Measurements from ENCODE around the gene LECT2.

LECT2 gene

DNA sequence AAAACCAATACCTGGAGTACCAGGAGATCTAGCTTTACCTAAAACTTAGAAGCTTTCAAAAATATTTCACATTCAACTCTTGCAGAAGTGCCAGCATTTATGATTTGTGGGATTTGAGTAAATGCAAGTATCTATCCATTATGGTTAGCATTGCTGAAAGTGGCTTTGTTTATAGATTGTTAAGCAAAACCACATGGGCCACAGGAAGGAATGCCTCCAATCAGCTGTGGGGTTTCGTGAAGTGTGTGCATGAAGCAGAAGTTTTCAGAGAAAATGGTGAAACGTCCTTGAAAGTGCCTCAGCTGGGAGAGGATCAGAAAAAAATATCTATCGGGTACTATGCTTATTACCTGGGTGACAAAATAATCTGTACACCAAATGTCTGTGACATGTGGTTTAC lies 4.2 kb downstream of the LECT2 start:
- Histone ChIP-seq H3K56ac (ENCODE audit: low read length) (no peak overlapping the region), H3K4me2 (ENCODE audit: low read length) (no peak overlapping the region), H3K23ac (ENCODE audit: low read length) (no peak overlapping the region), H2BK120ac (ENCODE audit: low read depth, low read length) (no peak overlapping the region), H3K4ac (ENCODE audit: low read depth, low read length) (no peak overlapping the region), H4K5ac (ENCODE audit: low read length) (no peak overlapping the region), H3K27me3 (ENCODE audit: insufficient read depth, low read length, poor library complexity) (no peaks in the 10 kb centered on the region), H3K79me2 (ENCODE audit: control insufficient read depth, insufficient read depth, low read length) (no peaks in the 10 kb centered on the region), H3K4me1 (ENCODE audit: control insufficient read depth, low read depth, low read length) (no peaks in the 10 kb centered on the region), H2AK5ac (ENCODE audit: low read length) (no peak overlapping the region), H2BK5ac (ENCODE audit: low read length) (no peak overlapping the region), H3K9ac (ENCODE audit: low read length) (no peak overlapping the region), H2BK15ac (replicated peaks; ENCODE audit: low read depth) (no peak overlapping the region), H4K8ac (ENCODE audit: low read depth, low read length) (no peak overlapping the region), H3K18ac (ENCODE audit: low read length) (no peak overlapping the region), H3K36me3 (ENCODE audit: control insufficient read depth, insufficient read depth, low read length) (no peaks in the 10 kb centered on the region), H3K79me1 (ENCODE audit: low read length) (no peaks in the 10 kb centered on the region), H3K4me3 (ENCODE audit: low read length) (no peak overlapping the region), H3K27ac (ENCODE audit: low read depth, low read length) (no peak overlapping the region)
- DNase-seq: no peak
- no CpG with 5 or more reads among the region's 3 CpGs for WGBS (ENCODE audit: extremely low coverage, insufficient coverage, low lambda C conversion rate)

DNA sequence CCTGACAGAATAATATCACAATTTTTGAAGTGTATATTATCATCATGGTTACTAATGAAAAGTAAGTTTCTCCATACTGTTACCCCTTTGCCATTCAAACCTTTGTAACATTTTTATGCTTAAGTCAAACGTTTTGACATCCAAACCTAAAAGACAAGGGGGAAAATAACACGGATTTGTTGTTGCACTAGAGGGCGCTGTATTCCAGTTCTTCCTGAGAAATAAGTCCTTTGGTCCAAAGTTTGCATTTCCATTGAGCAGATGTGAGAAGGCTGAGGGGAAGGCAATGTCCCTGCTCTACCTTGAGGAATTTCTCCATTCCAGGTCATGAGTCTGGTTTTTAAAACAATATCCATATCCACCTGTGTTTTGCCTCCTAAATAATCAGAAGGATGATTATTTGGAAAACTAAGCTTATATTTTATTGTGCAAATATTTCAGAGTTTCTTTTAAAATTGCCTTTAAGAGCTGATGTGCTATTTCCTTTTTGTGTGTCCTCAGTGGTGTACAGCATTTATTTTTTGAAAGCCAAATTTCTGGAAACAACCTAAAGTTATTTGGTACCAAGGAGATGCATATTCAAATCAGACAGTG lies 9.7 kb downstream of the LECT2 start:
- no peaks in the 10 kb centered on the region for H3K36me3 ChIP-seq (ENCODE audit: control insufficient read depth, insufficient read depth, low read length)
- no CpG with 5 or more reads among the region's 3 CpGs for WGBS (ENCODE audit: extremely low coverage, insufficient coverage, low lambda C conversion rate)
- H3K4me1 ChIP-seq (ENCODE audit: control insufficient read depth, low read depth, low read length): no peaks in the 10 kb centered on the region
- H2BK15ac ChIP-seq (replicated peaks; ENCODE audit: low read depth): no peak overlapping the region
- H3K4ac ChIP-seq (ENCODE audit: low read depth, low read length): no peak overlapping the region
- no peak overlapping the region for H2AK5ac ChIP-seq (ENCODE audit: low read length)
- no peak overlapping the region for H3K56ac ChIP-seq (ENCODE audit: low read length)
- no peak overlapping the region for H3K4me3 ChIP-seq (ENCODE audit: low read length)
- H3K79me2 ChIP-seq (ENCODE audit: control insufficient read depth, insufficient read depth, low read length): no peaks in the 10 kb centered on the region
- no peak overlapping the region for H4K5ac ChIP-seq (ENCODE audit: low read length)
- no peak overlapping the region for H2BK5ac ChIP-seq (ENCODE audit: low read length)
- no peak overlapping the region for H4K8ac ChIP-seq (ENCODE audit: low read depth, low read length)
- no peaks in the 10 kb centered on the region for H3K79me1 ChIP-seq (ENCODE audit: low read length)
- no peak overlapping the region for H3K23ac ChIP-seq (ENCODE audit: low read length)
- H3K9ac ChIP-seq (ENCODE audit: low read length): no peak overlapping the region
- peak; percentile 83 for DNase-seq
- H3K27me3 ChIP-seq (ENCODE audit: insufficient read depth, low read length, poor library complexity): no peaks in the 10 kb centered on the region
- no peak overlapping the region for H2BK120ac ChIP-seq (ENCODE audit: low read depth, low read length)
- H3K27ac ChIP-seq (ENCODE audit: low read depth, low read length): no peak overlapping the region
- H3K18ac ChIP-seq (ENCODE audit: low read length): no peak overlapping the region
- H3K4me2 ChIP-seq (ENCODE audit: low read length): no peak overlapping the region

- no peak overlapping the region for H3K27ac ChIP-seq (ENCODE audit: low read depth, low read length)
Observed at GRCh38 chr5:135944564-135944963, 10.2 kb downstream of the LECT2 start.

GRCh38 chr5:135942202-135942771 lies 12.5 kb downstream of the LECT2 start:
- Histone ChIP-seq H2BK5ac (ENCODE audit: low read length) (no peak overlapping the region), H2BK15ac (replicated peaks; ENCODE audit: low read depth) (no peak overlapping the region), H3K4me1 (ENCODE audit: control insufficient read depth, low read depth, low read length) (no peaks in the 10 kb centered on the region), H3K18ac (ENCODE audit: low read length) (no peak overlapping the region), H3K4ac (ENCODE audit: low read depth, low read length) (no peak overlapping the region), H2BK120ac (ENCODE audit: low read depth, low read length) (no peak overlapping the region), H2AK5ac (ENCODE audit: low read length) (no peak overlapping the region), H3K27me3 (ENCODE audit: insufficient read depth, low read length, poor library complexity) (no peaks in the 10 kb centered on the region), H3K79me1 (ENCODE audit: low read length) (no peaks in the 10 kb centered on the region), H3K4me2 (ENCODE audit: low read length) (no peak overlapping the region), H3K4me3 (ENCODE audit: low read length) (no peak overlapping the region), H3K56ac (ENCODE audit: low read length) (no peak overlapping the region), H4K5ac (ENCODE audit: low read length) (no peak overlapping the region), H3K9ac (ENCODE audit: low read length) (no peak overlapping the region), H3K23ac (ENCODE audit: low read length) (no peak overlapping the region), H3K79me2 (ENCODE audit: control insufficient read depth, insufficient read depth, low read length) (no peaks in the 10 kb centered on the region), H4K8ac (ENCODE audit: low read depth, low read length) (no peak overlapping the region), H3K36me3 (ENCODE audit: control insufficient read depth, insufficient read depth, low read length) (no peaks in the 10 kb centered on the region), H3K27ac (ENCODE audit: low read depth, low read length) (no peak overlapping the region)
- DNase-seq: no peak
- WGBS (ENCODE audit: extremely low coverage, insufficient coverage, low lambda C conversion rate): no CpG with 5 or more reads among the region's 3 CpGs

More at GRCh38 chr5:135944564-135944963, 10.2 kb downstream of the LECT2 start:
- Histone ChIP-seq H3K4me1 (ENCODE audit: control insufficient read depth, low read depth, low read length) (no peaks in the 10 kb centered on the region), H3K9ac (ENCODE audit: low read length) (no peak overlapping the region), H3K36me3 (ENCODE audit: control insufficient read depth, insufficient read depth, low read length) (no peaks in the 10 kb centered on the region), H3K79me2 (ENCODE audit: control insufficient read depth, insufficient read depth, low read length) (no peaks in the 10 kb centered on the region), H3K4me3 (ENCODE audit: low read length) (no peak overlapping the region), H2BK120ac (ENCODE audit: low read depth, low read length) (no peak overlapping the region), H3K56ac (ENCODE audit: low read length) (no peak overlapping the region), H3K23ac (ENCODE audit: low read length) (no peak overlapping the region), H3K4me2 (ENCODE audit: low read length) (no peak overlapping the region), H4K5ac (ENCODE audit: low read length) (no peak overlapping the region), H3K79me1 (ENCODE audit: low read length) (no peaks in the 10 kb centered on the region), H2BK5ac (ENCODE audit: low read length) (no peak overlapping the region), H3K18ac (ENCODE audit: low read length) (no peak overlapping the region), H3K4ac (ENCODE audit: low read depth, low read length) (no peak overlapping the region), H3K27me3 (ENCODE audit: insufficient read depth, low read length, poor library complexity) (no peaks in the 10 kb centered on the region), H4K8ac (ENCODE audit: low read depth, low read length) (no peak overlapping the region), H2AK5ac (ENCODE audit: low read length) (no peak overlapping the region), H2BK15ac (replicated peaks; ENCODE audit: low read depth) (no peak overlapping the region)
- no peak for DNase-seq

GRCh38 chr5:135941711-135942110 lies 13.1 kb downstream of the LECT2 start:
- no peaks in the 10 kb centered on the region for H3K27me3 ChIP-seq (ENCODE audit: insufficient read depth, low read length, poor library complexity)
- DNase-seq: no peak

More at GRCh38 chr5:135941711-135942110, 13.1 kb downstream of the LECT2 start:
- no peak overlapping the region for H3K23ac ChIP-seq (ENCODE audit: low read length)
- no peaks in the 10 kb centered on the region for H3K79me1 ChIP-seq (ENCODE audit: low read length)
- H3K56ac ChIP-seq (ENCODE audit: low read length): no peak overlapping the region
- no peaks in the 10 kb centered on the region for H3K79me2 ChIP-seq (ENCODE audit: control insufficient read depth, insufficient read depth, low read length)
- no peak overlapping the region for H3K27ac ChIP-seq (ENCODE audit: low read depth, low read length)
- no peak overlapping the region for H4K5ac ChIP-seq (ENCODE audit: low read length)
- WGBS (ENCODE audit: extremely low coverage, insufficient coverage, low lambda C conversion rate): no CpG with 5 or more reads among the region's 2 CpGs
- H2BK5ac ChIP-seq (ENCODE audit: low read length): no peak overlapping the region
- H3K9ac ChIP-seq (ENCODE audit: low read length): no peak overlapping the region
- no peak overlapping the region for H4K8ac ChIP-seq (ENCODE audit: low read depth, low read length)
- H2BK120ac ChIP-seq (ENCODE audit: low read depth, low read length): no peak overlapping the region
- no peak overlapping the region for H3K4me3 ChIP-seq (ENCODE audit: low read length)
- H3K36me3 ChIP-seq (ENCODE audit: control insufficient read depth, insufficient read depth, low read length): no peaks in the 10 kb centered on the region
- no peak overlapping the region for H3K18ac ChIP-seq (ENCODE audit: low read length)
- H3K4me1 ChIP-seq (ENCODE audit: control insufficient read depth, low read depth, low read length): no peaks in the 10 kb centered on the region
- no peak overlapping the region for H2AK5ac ChIP-seq (ENCODE audit: low read length)
- H3K4ac ChIP-seq (ENCODE audit: low read depth, low read length): no peak overlapping the region
- no peak overlapping the region for H3K4me2 ChIP-seq (ENCODE audit: low read length)
- no peak overlapping the region for H2BK15ac ChIP-seq (replicated peaks; ENCODE audit: low read depth)

Measured in mesendoderm (in vitro differentiated cells).